CD4-positive, alpha-beta T cell treated with Interleukin-4 for 1 hour (primary cell): ENCODE results near the gene FILIP1.

ENCODE experiments used
- DNase-seq, 2 donors: peaks; one replicate each; pipeline ENCODE4 v3.0.0-alpha.2; 2020 to 2022

Gene FILIP1

GRCh38 chr6:75493400-75494064 is at the start of gene FILIP1:
FILIP1 (minus strand) TSS chr6:75493800; CDS start chr6:75414972, 78,828 bp downstream.
- no peak for DNase-seq

GRCh38 chr6:75543311-75543710 is 49.7 kb upstream of the FILIP1 start:
- DNase-seq: no peak

- no peak for DNase-seq
Observed at GRCh38 chr6:75539136-75539535, 45.5 kb upstream of the FILIP1 start.

- no peak for DNase-seq
Observed at GRCh38 chr6:75532521-75532920, 38.9 kb upstream of the FILIP1 start.

GRCh38 chr6:75531174-75531573 is 37.6 kb upstream of the FILIP1 start:
- DNase-seq: no peak

GRCh38 chr6:75530696-75531095 is 37.1 kb upstream of the FILIP1 start:
- no peak for DNase-seq

GRCh38 chr6:75528423-75528822 is 34.8 kb upstream of the FILIP1 start:
- no peak for DNase-seq

GRCh38 chr6:75526502-75527127 is 33.0 kb upstream of the FILIP1 start:
- DNase-seq: peak; percentile 44 to 73

- DNase-seq: no peak
Observed at GRCh38 chr6:75525682-75526081, 32.1 kb upstream of the FILIP1 start.

- no peak for DNase-seq
Observed at GRCh38 chr6:75524322-75524972, 30.8 kb upstream of the FILIP1 start.

GRCh38 chr6:75516757-75517156 is 23.2 kb upstream of the FILIP1 start:
- DNase-seq: no peak

- DNase-seq: no peak
Observed at GRCh38 chr6:75512591-75512990, 19.0 kb upstream of the FILIP1 start.

- no peak for DNase-seq
Observed at GRCh38 chr6:75505424-75505823, 11.8 kb upstream of the FILIP1 start.

GRCh38 chr6:75504465-75505222 is 11.0 kb upstream of the FILIP1 start:
- DNase-seq: no peak

GRCh38 chr6:75503291-75503690 is 9.7 kb upstream of the FILIP1 start:
- DNase-seq: no peak

- DNase-seq: no peak
Observed at GRCh38 chr6:75502884-75503283, 9.3 kb upstream of the FILIP1 start.

- DNase-seq: no peak
Observed at GRCh38 chr6:75501756-75502155, 8.2 kb upstream of the FILIP1 start.

- DNase-seq: no peak
Observed at GRCh38 chr6:75499640-75500039, 6.0 kb upstream of the FILIP1 start.

- DNase-seq: no peak
Observed at GRCh38 chr6:75498862-75499261, 5.3 kb upstream of the FILIP1 start.

GRCh38 chr6:75497994-75498393 is 4.4 kb upstream of the FILIP1 start:
- DNase-seq: no peak

GRCh38 chr6:75495011-75495410 is 1.4 kb upstream of the FILIP1 start:
- no peak for DNase-seq

GRCh38 chr6:75494290-75494689 is 690 bp upstream of the FILIP1 start:
- DNase-seq: no peak

GRCh38 chr6:75492386-75493153 is 1.0 kb downstream of the FILIP1 start:
- no peak for DNase-seq
